ENCODE measurements around the gene GID8. TPM values are rescaled to one million over a fixed set of nuclear protein-coding genes. Genes with fewer than 3 reads are reported as not detected.

The GID8 gene
- total and polyA plus RNA-seq, 2 of the 13 experiments (the other 11 are each of a cell fraction or from before 2014, with no cell fraction given), result 39.6 to 59.8 TPM

- TF ChIP-seq SKIL (CRISPR knock-in tag; IDR thresholded peaks at IDR 0.05; ENCODE audit: borderline replicate concordance) (0 out of 2 replicates have a peak, but pooled peaks have one; percentile 23), MED1 (CRISPR knock-in tag; IDR thresholded peaks at IDR 0.05) (peak; percentile 74), MYC (CRISPR knock-in tag; IDR thresholded peaks at IDR 0.05; ENCODE audit: borderline replicate concordance) (peak; percentile 32; the same call in 1 of the 2 replicates), ERF (CRISPR knock-in tag; IDR thresholded peaks at IDR 0.05) (peak; percentile 25; the same call in 1 of the 2 replicates), ZBTB38 (CRISPR knock-in tag; IDR thresholded peaks at IDR 0.05) (0 out of 2 replicates have a peak, but pooled peaks have one; percentile 33), ZNF589 (CRISPR knock-in tag; conservative IDR thresholded peaks at IDR 0.05) (0 out of 2 replicates have a peak, but pooled peaks have one; percentile 45), ZFP90 (CRISPR knock-in tag; IDR thresholded peaks at IDR 0.05; ENCODE audit: borderline replicate concordance) (0 out of 2 replicates have a peak, but pooled peaks have one; percentile 63), ZBTB10 (CRISPR knock-in tag; IDR thresholded peaks at IDR 0.05; ENCODE audit: borderline replicate concordance) (peak; percentile 66; the same call in 1 of the 2 replicates), FOXO1 (CRISPR knock-in tag; IDR thresholded peaks at IDR 0.05) (peak; percentile 66; the same call in 1 of the 2 replicates), FOXC1 (CRISPR knock-in tag; IDR thresholded peaks at IDR 0.05; ENCODE audit: borderline replicate concordance) (0 out of 2 replicates have a peak, but pooled peaks have one; percentile 25), ZNF337 (CRISPR knock-in tag; IDR thresholded peaks at IDR 0.05; ENCODE audit: borderline replicate concordance, low read depth) (no peak), HMG20A (CRISPR knock-in tag; IDR thresholded peaks at IDR 0.05; ENCODE audit: borderline replicate concordance) (0 out of 2 replicates have a peak, but pooled peaks have one; percentile 39), ARID4A (CRISPR knock-in tag; IDR thresholded peaks at IDR 0.05; ENCODE audit: borderline replicate concordance) (peak; percentile 50; the same call in 1 of the 2 replicates), HNF4A (CRISPR knock-in tag; IDR thresholded peaks at IDR 0.05) (peak; percentile 70), ZFP91 (CRISPR knock-in tag; IDR thresholded peaks at IDR 0.05; ENCODE audit: borderline replicate concordance) (peak; percentile 22), CBX5 (CRISPR knock-in tag; IDR thresholded peaks at IDR 0.05; ENCODE audit: borderline replicate concordance) (0 out of 2 replicates have a peak, but pooled peaks have one; percentile 22), KLF12 (CRISPR knock-in tag; IDR thresholded peaks at IDR 0.05; ENCODE audit: borderline replicate concordance) (peak; percentile 27; the same call in 1 of the 2 replicates)
These were observed 24.8 kb upstream of the GID8 start (continued) for GRCh38 chr20:62913043-62913630.
